ENCODE measurements around the gene SORBS2.

The SORBS2 gene

DNA sequence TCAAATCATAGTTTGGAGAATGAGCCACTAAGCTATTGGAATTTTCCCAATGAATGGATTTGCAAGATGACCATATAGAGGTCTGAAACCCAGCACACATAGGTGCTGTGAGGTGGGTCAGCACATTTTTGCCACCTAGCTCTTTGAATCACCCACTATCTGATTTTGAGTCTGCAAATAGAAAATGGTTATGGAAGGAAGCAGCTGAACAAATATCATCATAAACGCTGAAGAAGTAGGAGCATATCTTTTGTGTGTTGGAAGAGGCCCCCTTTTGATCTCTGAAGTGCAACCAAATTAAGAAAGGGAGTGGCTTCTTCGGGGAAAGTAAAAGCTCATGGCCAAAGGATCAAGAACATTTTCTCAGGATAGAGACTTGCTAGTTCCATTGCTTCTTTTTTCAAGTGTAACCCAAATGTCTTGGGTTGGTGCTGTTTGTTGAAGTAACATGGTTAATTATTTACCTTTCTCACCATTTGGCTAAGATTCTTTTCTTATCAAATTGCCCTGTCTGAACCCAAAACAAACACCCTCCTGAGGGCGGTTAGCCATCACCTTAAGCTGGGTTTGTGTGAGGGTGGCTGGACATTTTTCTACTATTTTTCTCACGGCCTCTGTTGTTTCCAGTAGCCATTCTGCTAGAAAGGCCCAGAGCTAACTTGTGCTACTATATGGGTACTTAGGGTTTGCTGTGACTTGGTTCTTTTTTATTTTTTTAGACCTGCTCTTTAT lies 18.4 kb upstream of the SORBS2 start:
- Histone ChIP-seq H2AK5ac (ENCODE audit: low read length) (no peak overlapping the region), H3K9me3 (ENCODE audit: insufficient read depth, low read depth, low read length) (no peaks in the 10 kb centered on the region), H3K9ac (ENCODE audit: low read length) (no peak overlapping the region), H4K8ac (ENCODE audit: low read depth, low read length) (no peak overlapping the region), H3K4me1 (ENCODE audit: control insufficient read depth in 1 of 2, insufficient read depth in 2 of 2, low read length in 2 of 2) (no peaks in the 10 kb centered on the region), H3K27me3 (ENCODE audit: insufficient read depth, low read length) (no peaks in the 10 kb centered on the region), H3K4me2 (ENCODE audit: low read length) (no peak overlapping the region), H3K14ac (ENCODE audit: low read length) (no peak overlapping the region), H4K12ac (ENCODE audit: low read depth, low read length) (no peak overlapping the region), H3K79me2 (ENCODE audit: control insufficient read depth, insufficient read depth, low read length, poor library complexity) (no peaks in the 10 kb centered on the region), H3K4ac (ENCODE audit: low read depth, low read length) (no peak overlapping the region), H2BK120ac (ENCODE audit: insufficient read depth, low read length, poor library complexity) (no peak overlapping the region), H3K36me3 (ENCODE audit: control insufficient read depth in 1 of 2, insufficient read depth in 2 of 2, low read length in 2 of 2) (no peaks in the 10 kb centered on the region), H3K18ac (ENCODE audit: low read length) (no peak overlapping the region), H4K91ac (ENCODE audit: low read depth, low read length) (no peak overlapping the region), H3K27ac (ENCODE audit: low read depth, low read length) (no peak overlapping the region), H3K4me3 (ENCODE audit: low read depth, low read length) (no peak overlapping the region), H3K23ac (ENCODE audit: low read length) (no peak overlapping the region), H3K79me1 (ENCODE audit: low read length) (peaks cover 2% of the 10 kb centered on the region), H2BK12ac (ENCODE audit: low read length) (no peak overlapping the region), H2BK5ac (ENCODE audit: low read depth, low read length, poor library complexity) (no peak overlapping the region), H2AFZ (ENCODE audit: insufficient read depth, low read length, poor library complexity) (no peak overlapping the region)
- no peak for DNase-seq
- WGBS (ENCODE audit: extremely low coverage, insufficient coverage, insufficient read length) = no CpG with 5 or more reads among the region's 4 CpGs

DNA sequence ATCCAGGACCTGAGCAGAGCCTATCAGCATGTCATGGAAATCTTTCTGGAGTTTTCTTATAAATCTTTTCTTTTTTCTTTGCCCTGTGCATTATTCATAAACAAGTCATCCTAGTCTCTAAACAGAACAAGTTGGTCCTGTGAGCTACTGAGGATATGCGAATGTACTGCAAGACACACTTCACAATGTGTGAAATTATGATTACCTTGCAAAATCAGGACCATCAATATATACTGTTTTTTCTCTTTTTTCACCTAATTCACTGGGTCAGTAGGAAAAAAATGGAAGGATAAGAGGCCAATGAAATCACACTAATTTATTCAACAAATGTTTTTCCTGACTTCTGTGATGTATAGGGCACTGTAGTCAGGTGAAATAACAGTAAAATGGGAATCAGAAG lies 14.4 kb upstream of the SORBS2 start:
- Histone ChIP-seq H2AFZ (ENCODE audit: insufficient read depth, low read length, poor library complexity) (no peak overlapping the region), H3K14ac (ENCODE audit: low read length) (no peak overlapping the region), H3K9ac (ENCODE audit: low read length) (no peak overlapping the region), H3K27me3 (ENCODE audit: insufficient read depth, low read length) (no peaks in the 10 kb centered on the region), H2AK5ac (ENCODE audit: low read length) (no peak overlapping the region), H4K8ac (ENCODE audit: low read depth, low read length) (no peak overlapping the region), H3K23ac (ENCODE audit: low read length) (no peak overlapping the region), H3K18ac (ENCODE audit: low read length) (no peak overlapping the region), H3K4me2 (ENCODE audit: low read length) (no peak overlapping the region), H2BK12ac (ENCODE audit: low read length) (no peak overlapping the region), H3K79me2 (ENCODE audit: control insufficient read depth, insufficient read depth, low read length, poor library complexity) (no peaks in the 10 kb centered on the region), H3K4me1 (ENCODE audit: control insufficient read depth in 1 of 2, insufficient read depth in 2 of 2, low read length in 2 of 2) (no peaks in the 10 kb centered on the region), H2BK5ac (ENCODE audit: low read depth, low read length, poor library complexity) (no peak overlapping the region), H4K91ac (ENCODE audit: low read depth, low read length) (no peak overlapping the region), H3K27ac (ENCODE audit: low read depth, low read length) (no peak overlapping the region), H2BK120ac (ENCODE audit: insufficient read depth, low read length, poor library complexity) (no peak overlapping the region), H3K4ac (ENCODE audit: low read depth, low read length) (no peak overlapping the region), H3K79me1 (ENCODE audit: low read length) (no peaks in the 10 kb centered on the region), H4K12ac (ENCODE audit: low read depth, low read length) (no peak overlapping the region), H3K36me3 (ENCODE audit: control insufficient read depth in 1 of 2, insufficient read depth in 2 of 2, low read length in 2 of 2) (no peaks in the 10 kb centered on the region), H3K9me3 (ENCODE audit: insufficient read depth, low read depth, low read length) (no peaks in the 10 kb centered on the region), H3K4me3 (ENCODE audit: low read depth, low read length) (no peak overlapping the region)
- WGBS (ENCODE audit: extremely low coverage, insufficient coverage, insufficient read length) = no CpG with 5 or more reads among the region's 1 CpG
- DNase-seq = no peak

DNA sequence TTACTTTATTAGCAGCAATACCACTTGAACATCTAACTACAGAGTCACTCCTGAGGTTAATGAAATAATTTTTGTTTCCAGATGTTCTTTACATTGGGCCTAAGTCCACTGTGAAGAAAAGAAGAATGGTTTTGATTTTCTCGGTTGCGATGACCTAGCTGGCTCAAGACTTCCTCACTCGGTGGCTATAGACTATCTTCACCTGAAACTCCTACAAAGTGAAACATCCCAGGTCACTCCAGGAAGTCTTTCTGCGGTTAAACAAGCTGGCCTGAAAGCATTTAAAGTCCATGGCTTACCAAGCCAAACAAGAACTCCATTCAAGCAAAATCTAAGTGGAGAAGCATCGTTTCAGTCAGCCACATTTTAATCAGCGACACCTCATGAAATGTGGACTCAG lies 13.7 kb upstream of the SORBS2 start:
- H3K79me1 ChIP-seq (ENCODE audit: low read length) = no peaks in the 10 kb centered on the region
- no peaks in the 10 kb centered on the region for H3K9me3 ChIP-seq (ENCODE audit: insufficient read depth, low read depth, low read length)
- H2BK12ac ChIP-seq (ENCODE audit: low read length) = no peak overlapping the region
- no peaks in the 10 kb centered on the region for H3K36me3 ChIP-seq (ENCODE audit: control insufficient read depth in 1 of 2, insufficient read depth in 2 of 2, low read length in 2 of 2)
- H3K4me2 ChIP-seq (ENCODE audit: low read length) = no peak overlapping the region
- H2BK5ac ChIP-seq (ENCODE audit: low read depth, low read length, poor library complexity) = no peak overlapping the region
- no CpG with 5 or more reads among the region's 6 CpGs for WGBS (ENCODE audit: extremely low coverage, insufficient coverage, insufficient read length)
- H4K91ac ChIP-seq (ENCODE audit: low read depth, low read length) = no peak overlapping the region
- H2AK5ac ChIP-seq (ENCODE audit: low read length) = no peak overlapping the region
- H3K18ac ChIP-seq (ENCODE audit: low read length) = no peak overlapping the region
- H3K79me2 ChIP-seq (ENCODE audit: control insufficient read depth, insufficient read depth, low read length, poor library complexity) = no peaks in the 10 kb centered on the region
- no peak overlapping the region for H4K12ac ChIP-seq (ENCODE audit: low read depth, low read length)
- no peak overlapping the region for H3K4me3 ChIP-seq (ENCODE audit: low read depth, low read length)
- H3K4me1 ChIP-seq (ENCODE audit: control insufficient read depth in 1 of 2, insufficient read depth in 2 of 2, low read length in 2 of 2) = no peaks in the 10 kb centered on the region
- no peak overlapping the region for H3K23ac ChIP-seq (ENCODE audit: low read length)
- H3K27ac ChIP-seq (ENCODE audit: low read depth, low read length) = no peak overlapping the region
- DNase-seq = no peak
- H4K8ac ChIP-seq (ENCODE audit: low read depth, low read length) = no peak overlapping the region
- H3K14ac ChIP-seq (ENCODE audit: low read length) = no peak overlapping the region
- no peak overlapping the region for H2BK120ac ChIP-seq (ENCODE audit: insufficient read depth, low read length, poor library complexity)
- no peak overlapping the region for H3K4ac ChIP-seq (ENCODE audit: low read depth, low read length)
- H3K9ac ChIP-seq (ENCODE audit: low read length) = no peak overlapping the region
- H2AFZ ChIP-seq (ENCODE audit: insufficient read depth, low read length, poor library complexity) = no peak overlapping the region
- no peaks in the 10 kb centered on the region for H3K27me3 ChIP-seq (ENCODE audit: insufficient read depth, low read length)

DNA sequence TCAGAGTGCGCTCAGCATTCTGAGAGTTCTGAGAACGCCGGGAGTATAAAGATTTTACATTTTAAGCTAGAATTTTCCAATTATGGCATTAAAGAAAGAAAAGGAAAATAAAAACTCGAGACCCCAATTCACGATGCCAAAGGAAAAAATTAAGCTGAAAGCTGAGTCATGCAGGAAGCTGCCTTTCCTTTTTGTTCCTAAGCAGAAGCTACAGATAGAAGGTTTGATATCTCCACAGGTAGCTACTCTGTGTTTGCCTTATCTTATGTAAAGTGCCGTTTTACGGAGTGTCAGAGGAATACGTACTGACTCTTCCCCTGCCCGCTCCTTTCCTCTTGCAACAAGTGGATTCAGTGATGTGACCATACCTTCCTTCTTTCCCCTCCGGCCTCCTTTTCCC lies 10.8 kb upstream of the SORBS2 start:
- Histone ChIP-seq H3K79me2 (ENCODE audit: control insufficient read depth, insufficient read depth, low read length, poor library complexity) (no peaks in the 10 kb centered on the region), H3K36me3 (ENCODE audit: control insufficient read depth in 1 of 2, insufficient read depth in 2 of 2, low read length in 2 of 2) (no peaks in the 10 kb centered on the region), H3K4me1 (ENCODE audit: control insufficient read depth in 1 of 2, insufficient read depth in 2 of 2, low read length in 2 of 2) (no peaks in the 10 kb centered on the region), H4K12ac (ENCODE audit: low read depth, low read length) (no peak overlapping the region), H3K27ac (ENCODE audit: low read depth, low read length) (no peak overlapping the region), H4K8ac (ENCODE audit: low read depth, low read length) (no peak overlapping the region), H2AK5ac (ENCODE audit: low read length) (no peak overlapping the region), H3K4me3 (ENCODE audit: low read depth, low read length) (no peak overlapping the region), H3K9ac (ENCODE audit: low read length) (no peak overlapping the region), H3K9me3 (ENCODE audit: insufficient read depth, low read depth, low read length) (peaks cover 1% of the 10 kb centered on the region), H3K27me3 (ENCODE audit: insufficient read depth, low read length) (no peaks in the 10 kb centered on the region), H3K23ac (ENCODE audit: low read length) (no peak overlapping the region), H3K4ac (ENCODE audit: low read depth, low read length) (no peak overlapping the region), H2BK5ac (ENCODE audit: low read depth, low read length, poor library complexity) (no peak overlapping the region), H3K14ac (ENCODE audit: low read length) (no peak overlapping the region), H2AFZ (ENCODE audit: insufficient read depth, low read length, poor library complexity) (no peak overlapping the region), H2BK12ac (ENCODE audit: low read length) (no peak overlapping the region), H2BK120ac (ENCODE audit: insufficient read depth, low read length, poor library complexity) (no peak overlapping the region), H3K4me2 (ENCODE audit: low read length) (no peak overlapping the region), H3K79me1 (ENCODE audit: low read length) (no peaks in the 10 kb centered on the region), H3K18ac (ENCODE audit: low read length) (no peak overlapping the region), H4K91ac (ENCODE audit: low read depth, low read length) (peak overlapping the region; percentile 12)
- no CpG with 5 or more reads among the region's 10 CpGs for WGBS (ENCODE audit: extremely low coverage, insufficient coverage, insufficient read length)
- no peak for DNase-seq

All from trophoblast cell (in vitro differentiated cells and primary cell).